Keratinocyte (primary cell): ENCODE results near the gene FMNL2.

Source experiments
- CTCF ChIP-seq, 3 experiments: IDR thresholded peaks in 1 of 3; conservative IDR thresholded peaks in 1 of 3; optimal IDR thresholded peaks in 1 of 3; 2 replicates in 2 of 3; 3 replicates in 1 of 3; pipeline versions ENCODE3 to v1.5.1; 2011; ENCODE audit warnings: low read length in 3 of 3, mild to moderate bottlenecking in 3 of 3, moderate library complexity in 2 of 3, control low read depth in 1 of 3, inconsistent platforms in 1 of 3; ENCODE audit not compliant: insufficient read depth in 2 of 3; ENCODE audit errors: extremely low read depth in 1 of 3
- EZH2 ChIP-seq: IDR thresholded peaks from one replicate; pipeline ENCODE4 v1.6.1; 2012; ENCODE audit warnings: inconsistent platforms, mild to moderate bottlenecking, low read length, moderate library complexity

- TF ChIP-seq CTCF (optimal IDR thresholded peaks at IDR 0.05 in 1 of 3, IDR thresholded peaks at IDR 0.05 in 1 of 3, conservative IDR thresholded peaks at IDR 0.05 in 1 of 3; ENCODE audit: extremely low read depth in 1 of 3, insufficient read depth in 2 of 3, low read length in 3 of 3) (no peak), EZH2 (no peak)
These were observed 215.4 kb downstream of the FMNL2 start for GRCh38 chr2:152550386-152550785.
